Measurements from ENCODE around the gene ARID1B. TPM values are rescaled to one million over a fixed set of nuclear protein-coding genes. Genes with fewer than 3 reads are reported as not detected.
"Not testable (repeated sequence)": the region's sequence is repeated elsewhere in the genome, so short reads cannot be mapped to it uniquely, and the experiment has no call there.

The ARID1B gene
- polyA plus RNA-seq, 1 donor from 2014 or later, result 21.9 TPM

DNA sequence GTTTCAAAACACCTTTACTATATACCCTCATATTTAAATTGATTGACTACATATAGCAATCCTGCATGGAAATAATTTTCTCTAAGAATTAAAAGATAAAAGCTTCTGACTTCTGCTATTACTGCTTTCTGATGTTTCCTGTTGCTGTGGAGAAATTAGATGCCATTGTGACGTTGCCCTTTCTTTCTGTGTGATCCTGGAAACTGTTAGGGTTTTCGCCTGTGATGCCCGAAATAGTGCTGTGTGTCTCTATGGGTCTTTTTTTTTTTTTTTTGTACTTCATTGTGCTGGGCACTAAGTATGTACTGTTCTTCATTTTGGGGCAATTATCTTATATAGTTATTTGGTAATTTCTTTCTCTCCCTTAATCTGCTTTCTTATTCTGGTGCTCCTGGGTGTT is 205.0 kb downstream of the ARID1B start:
- H3K4me1 Mint-ChIP-seq, result peaks cover 61 to 83% (median 66%) of the 10 kb centered on the region in 3 donors
- peaks cover 5% of the 10 kb centered on the region for H3K36me3 Mint-ChIP-seq
- H3K9me3 Mint-ChIP-seq, result no peaks in the 10 kb centered on the region
- no peaks in the 10 kb centered on the region for H3K27me3 Mint-ChIP-seq
- peak overlapping the region in 1 of 4 donors; percentile 19 for H3K4me3 Mint-ChIP-seq
- peak overlapping the region in 2 of 3 donors; percentile 1 for H3K27ac Mint-ChIP-seq

DNA sequence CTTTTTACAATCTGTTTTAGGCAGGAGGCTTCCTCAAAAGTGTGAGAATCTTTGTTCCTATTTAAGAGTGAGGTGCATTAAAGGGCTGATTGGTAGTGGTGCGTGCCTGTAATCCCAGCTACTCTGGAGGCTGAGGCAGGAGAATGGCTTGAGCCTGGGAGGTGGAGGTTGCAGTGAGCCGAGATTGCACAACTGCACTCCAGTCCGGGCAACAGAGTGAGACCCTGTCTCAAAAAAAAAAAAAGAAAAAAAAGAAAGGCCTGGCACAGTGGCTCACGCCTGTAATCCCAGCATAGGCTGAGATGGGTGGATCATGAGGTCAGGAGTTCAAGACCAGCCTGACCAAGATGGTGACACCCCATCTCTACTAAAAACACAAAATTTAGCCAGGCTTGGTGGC is 205.7 kb downstream of the ARID1B start:
- Mint-ChIP-seq H3K4me3 (peak overlapping the region in 2 of 4 donors; percentile 31 to 47), H3K4me1 (peaks cover 58 to 81% (median 64%) of the 10 kb centered on the region in 3 donors), H3K27ac (peak overlapping the region in 2 of 3 donors; percentile 1)
- not testable (repeated sequence) for H3K36me3 Mint-ChIP-seq, H3K9me3 Mint-ChIP-seq, H3K27me3 Mint-ChIP-seq

DNA sequence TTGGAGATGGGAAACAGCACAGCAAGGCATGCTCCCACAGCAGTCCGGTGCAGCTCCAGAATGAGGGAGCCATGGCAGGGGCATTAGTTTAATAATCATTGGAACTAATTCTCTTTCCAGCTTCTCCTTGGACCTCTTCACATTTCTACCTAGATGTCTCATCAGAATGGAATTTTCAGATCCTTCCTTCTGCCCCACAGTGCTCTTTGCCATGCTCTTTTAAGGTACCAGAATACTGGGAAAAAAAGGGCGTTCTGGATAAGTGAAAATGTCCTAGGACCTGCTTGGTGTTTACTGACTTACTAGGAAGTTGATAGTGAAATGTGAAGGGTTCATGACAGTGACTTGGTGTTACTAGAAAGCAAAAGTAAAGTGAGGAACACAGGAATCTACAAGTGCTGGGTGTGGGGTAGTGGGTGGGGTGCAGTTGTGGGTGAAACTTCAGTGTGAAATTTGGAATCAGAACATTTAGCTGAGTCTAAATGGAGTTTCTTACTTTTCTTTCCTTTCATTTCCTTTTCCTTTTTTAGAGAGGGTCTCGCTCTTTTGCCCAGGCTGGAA is 207.1 kb downstream of the ARID1B start:
- Mint-ChIP-seq H3K4me3 (peak overlapping the region in 2 of 4 donors; percentile 9 to 46), H3K36me3 (peaks cover 5% of the 10 kb centered on the region), H3K9me3 (no peaks in the 10 kb centered on the region), H3K27me3 (no peaks in the 10 kb centered on the region), H3K4me1 (peaks cover 59 to 81% (median 62%) of the 10 kb centered on the region in 3 donors), H3K27ac (peak overlapping the region in 2 of 3 donors; percentile 5 to 82)

DNA sequence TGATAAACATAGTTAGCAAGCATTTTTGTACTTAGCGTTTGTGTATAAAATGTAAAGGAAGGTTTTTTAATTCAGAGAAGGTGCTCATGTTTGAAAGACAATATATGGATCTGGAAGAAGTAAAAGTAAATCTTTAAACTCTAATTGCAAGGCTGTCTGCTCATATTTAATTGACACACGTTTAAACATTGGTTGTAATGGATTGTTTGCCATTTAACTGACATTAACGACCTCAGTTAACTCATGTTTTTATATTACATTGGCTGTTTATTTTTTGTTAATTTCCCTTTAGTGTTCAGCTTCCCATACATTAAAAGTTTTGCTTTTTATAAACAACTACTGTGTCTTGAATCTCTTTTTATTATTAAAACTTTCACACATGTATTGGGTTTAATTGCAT is 208.1 kb downstream of the ARID1B start:
- Mint-ChIP-seq H3K9me3 (no peaks in the 10 kb centered on the region), H3K27ac (peak overlapping the region in 1 of 3 donors; percentile 28), H3K4me1 (peaks cover 58 to 83% (median 61%) of the 10 kb centered on the region in 3 donors), H3K4me3 (no peak overlapping the region), H3K36me3 (peaks cover 6% of the 10 kb centered on the region), H3K27me3 (no peaks in the 10 kb centered on the region)

DNA sequence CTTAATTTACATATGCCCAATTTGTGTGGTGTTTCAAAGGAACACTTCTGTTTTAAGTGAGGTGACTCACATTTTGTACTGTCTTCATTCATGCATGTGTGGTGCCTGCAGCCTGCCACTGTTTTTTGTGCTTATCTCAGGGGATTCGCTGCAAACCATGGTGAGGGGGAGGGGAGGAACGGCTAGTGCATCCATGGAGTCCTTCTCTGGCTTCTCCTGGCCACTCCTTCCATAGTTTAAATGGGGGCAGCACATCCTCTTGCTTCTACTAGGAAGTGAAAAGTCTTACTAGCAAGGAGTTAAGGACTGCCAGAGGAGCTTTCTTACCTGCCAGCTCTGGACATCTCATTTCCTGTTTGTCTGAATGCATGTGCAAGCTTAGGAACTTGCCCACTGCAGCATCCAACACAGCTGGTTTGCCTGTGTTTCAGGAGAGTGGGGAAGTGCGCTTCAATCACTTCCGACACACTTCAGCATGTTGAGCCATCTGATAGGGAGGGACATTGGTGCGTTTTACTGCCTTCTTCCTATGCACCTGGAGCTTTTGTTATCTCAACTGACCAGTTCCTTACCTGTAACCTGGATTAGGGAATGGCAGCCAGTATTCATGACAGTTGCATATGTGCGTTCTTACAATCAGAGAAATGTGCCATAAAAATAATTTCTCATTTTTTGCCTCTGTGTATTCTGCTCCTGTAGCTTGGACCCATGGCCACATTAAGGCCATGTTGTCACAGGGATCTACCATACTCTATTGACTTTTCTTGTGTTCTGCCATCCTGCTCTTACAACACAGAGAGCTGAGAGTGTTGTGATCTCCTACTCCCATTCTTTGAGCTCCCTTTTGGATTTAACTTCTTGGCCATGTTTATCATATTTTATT is 211.3 kb downstream of the ARID1B start:
- peak overlapping the region; percentile 0 to 65 (median 59) for H3K27ac Mint-ChIP-seq
- H3K27me3 Mint-ChIP-seq, result no peaks in the 10 kb centered on the region
- H3K4me1 Mint-ChIP-seq, result peaks cover 48 to 71% (median 52%) of the 10 kb centered on the region in 3 donors
- peak overlapping the region; percentile 1 to 79 (median 68) for H3K4me3 Mint-ChIP-seq
- H3K36me3 Mint-ChIP-seq, result peaks cover 2% of the 10 kb centered on the region
- no peaks in the 10 kb centered on the region for H3K9me3 Mint-ChIP-seq

DNA sequence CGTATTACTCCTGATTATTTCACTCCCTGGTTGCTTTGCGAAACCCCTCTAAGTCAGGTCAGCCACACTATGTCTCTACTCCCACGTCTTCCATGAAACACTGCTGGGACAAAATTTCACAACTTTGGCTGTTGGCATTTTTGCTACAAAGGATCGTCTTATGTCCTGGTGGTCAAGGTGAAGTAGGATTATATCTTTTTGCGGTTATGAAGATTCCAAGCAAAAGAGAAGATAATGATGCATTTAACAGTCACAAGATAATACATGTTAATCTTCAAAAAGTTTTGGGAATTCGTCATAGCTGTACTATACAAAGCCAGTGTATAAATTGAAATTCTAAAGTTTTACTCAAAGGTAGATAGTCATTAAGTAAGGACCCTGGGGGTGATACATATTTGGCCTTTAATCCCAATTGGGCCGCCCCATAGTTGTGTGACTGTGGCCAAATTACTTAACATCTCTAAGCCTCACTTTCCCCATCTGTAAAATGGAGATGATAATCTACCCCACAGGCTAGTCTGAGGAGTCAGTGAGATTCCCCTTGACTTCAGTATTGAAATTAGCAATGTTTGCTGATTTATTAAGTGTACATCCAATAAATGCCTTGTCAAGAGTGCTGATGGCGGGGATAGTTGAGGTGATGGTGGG is 212.1 kb downstream of the ARID1B start:
- Mint-ChIP-seq H3K36me3 (peaks cover 2% of the 10 kb centered on the region), H3K9me3 (no peaks in the 10 kb centered on the region), H3K4me1 (peaks cover 44 to 68% (median 51%) of the 10 kb centered on the region in 3 donors), H3K27ac (peak overlapping the region in 1 of 3 donors; percentile 65), H3K4me3 (peak overlapping the region in 2 of 4 donors; percentile 61 to 67), H3K27me3 (no peaks in the 10 kb centered on the region)

DNA sequence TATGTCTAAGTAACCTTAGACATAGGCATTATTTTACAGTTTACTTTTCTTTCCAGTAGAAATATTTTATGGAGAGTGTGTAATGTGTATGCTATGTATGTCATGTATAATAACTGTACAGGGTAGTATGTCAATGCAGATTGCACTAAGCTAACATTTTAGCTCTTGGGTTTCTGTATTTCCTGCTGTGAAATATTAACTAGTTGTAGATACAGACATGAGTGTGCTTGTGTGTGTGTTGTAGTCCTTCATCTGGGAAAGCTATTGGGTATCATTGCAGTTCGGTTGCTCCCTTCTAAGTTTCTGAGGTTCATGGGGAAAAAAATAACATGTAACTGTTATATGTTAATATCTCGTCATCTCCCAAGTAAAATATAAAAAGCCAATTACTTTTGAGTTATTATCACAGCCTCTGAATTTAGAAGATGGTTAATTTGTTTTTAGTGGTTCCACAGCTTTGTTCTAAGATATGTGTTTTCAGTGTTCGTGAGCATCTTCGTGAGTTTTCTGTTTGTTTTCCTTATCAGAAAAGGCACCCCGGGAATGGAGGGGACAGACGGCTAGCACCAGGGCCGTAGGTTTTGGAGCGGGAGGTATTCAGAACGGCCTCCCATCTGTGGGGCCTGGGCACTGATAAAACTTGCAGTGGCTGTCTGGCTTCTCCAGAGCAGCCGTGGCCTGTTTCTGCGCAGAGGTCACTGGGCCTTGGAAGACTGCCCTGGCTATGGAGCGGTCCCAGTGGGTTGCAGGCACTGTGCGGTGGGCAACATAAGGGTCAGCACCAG is 215.0 kb downstream of the ARID1B start:
- Mint-ChIP-seq H3K27me3 (no peaks in the 10 kb centered on the region), H3K4me3 (peak overlapping the region in 1 of 4 donors; percentile 7), H3K27ac (peak overlapping the region in 2 of 3 donors; percentile 27 to 65), H3K36me3 (peaks cover 2% of the 10 kb centered on the region), H3K4me1 (peaks cover 33 to 55% (median 50%) of the 10 kb centered on the region in 3 donors), H3K9me3 (no peaks in the 10 kb centered on the region)

DNA sequence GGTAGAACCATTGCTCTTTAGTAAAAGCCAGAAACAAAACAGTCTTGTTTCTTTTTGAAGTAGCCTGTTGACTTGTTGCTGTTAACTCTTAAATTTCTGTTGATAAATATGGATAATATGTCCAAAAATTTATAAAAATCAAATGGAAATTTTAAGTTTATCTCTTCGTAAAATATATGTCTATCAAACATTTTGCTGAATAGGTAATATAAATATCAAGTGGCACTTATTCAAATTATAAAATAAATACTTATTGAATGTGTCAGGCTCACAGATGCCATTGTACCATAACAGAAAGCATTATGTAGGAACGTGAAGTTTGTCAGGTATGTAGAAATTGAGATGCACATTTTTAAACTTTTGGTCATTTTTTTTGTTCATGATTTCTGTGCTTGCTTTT is 216.5 kb downstream of the ARID1B start:
- Mint-ChIP-seq H3K27ac (peak overlapping the region in 1 of 3 donors; percentile 46), H3K27me3 (no peaks in the 10 kb centered on the region), H3K4me3 (peak overlapping the region in 2 of 4 donors; percentile 55 to 85), H3K4me1 (peaks cover 23 to 44% (median 38%) of the 10 kb centered on the region in 3 donors), H3K9me3 (no peaks in the 10 kb centered on the region), H3K36me3 (peaks cover 3% of the 10 kb centered on the region)

DNA sequence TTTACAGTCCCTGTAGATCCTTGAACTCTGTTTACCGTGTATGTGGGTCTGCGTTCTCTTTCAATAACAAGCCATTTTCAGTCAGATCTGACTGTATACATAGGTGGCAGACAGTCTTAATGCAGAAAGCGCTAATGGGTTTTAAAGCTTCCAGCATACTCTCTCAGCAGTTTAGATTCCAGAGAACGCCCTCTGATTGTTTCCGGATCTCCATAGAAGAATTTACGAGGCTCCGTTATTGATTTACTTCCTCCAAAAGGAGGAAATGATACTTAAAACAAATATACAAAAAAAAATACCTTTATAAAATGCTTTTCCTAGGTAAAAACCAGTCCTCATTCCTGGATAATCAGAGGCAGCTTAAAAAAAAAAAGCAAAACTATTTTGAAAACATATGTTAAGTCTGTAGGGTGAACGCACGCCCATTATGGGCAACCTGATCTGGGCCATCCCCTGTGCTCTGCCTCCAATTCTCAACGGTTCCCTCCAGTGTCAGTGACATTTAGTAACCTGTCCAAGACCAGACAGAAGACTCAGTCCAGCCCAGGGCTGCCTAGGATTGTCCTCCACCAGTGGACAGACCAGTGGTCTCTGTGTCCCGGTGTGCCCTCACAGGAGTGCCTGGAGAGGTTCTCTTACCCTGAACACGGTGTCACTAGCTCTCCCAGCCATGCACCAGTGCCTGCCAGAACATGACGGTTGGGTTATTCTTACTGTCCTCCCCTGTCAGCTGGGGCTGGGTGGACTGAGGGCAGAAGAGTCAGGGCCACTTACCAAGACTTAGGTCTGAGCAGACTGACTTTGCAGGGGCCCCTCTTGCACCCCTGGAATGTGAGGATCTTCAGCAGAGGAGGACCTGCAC is 217.3 kb downstream of the ARID1B start:
- Mint-ChIP-seq H3K9me3 (no peaks in the 10 kb centered on the region), H3K4me1 (peaks cover 17 to 38% (median 33%) of the 10 kb centered on the region in 3 donors), H3K27ac (peak overlapping the region in 1 of 3 donors; percentile 46), H3K36me3 (peaks cover 3% of the 10 kb centered on the region), H3K27me3 (no peaks in the 10 kb centered on the region), H3K4me3 (peak overlapping the region in 3 of 4 donors; percentile 7 to 85 (median 55))

DNA sequence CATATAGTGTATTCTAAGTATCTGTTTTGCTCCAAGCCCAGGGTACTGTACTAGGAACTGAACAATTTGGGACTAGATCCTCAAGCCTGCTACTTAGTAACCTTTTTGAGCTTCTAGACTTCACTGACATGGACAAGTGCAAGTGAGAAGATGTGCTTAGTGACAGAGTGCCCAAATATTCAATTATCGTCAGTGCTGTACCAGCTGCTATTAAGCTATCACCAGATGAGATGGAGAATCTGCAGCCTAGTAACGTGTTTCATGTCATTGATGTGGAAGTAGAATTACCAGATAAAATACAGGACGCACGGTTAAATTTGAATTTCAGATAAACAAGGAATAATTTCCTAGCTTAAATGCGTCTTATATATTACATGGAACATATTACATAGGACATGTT is 218.3 kb downstream of the ARID1B start:
- H3K9me3 Mint-ChIP-seq, result no peaks in the 10 kb centered on the region

DNA sequence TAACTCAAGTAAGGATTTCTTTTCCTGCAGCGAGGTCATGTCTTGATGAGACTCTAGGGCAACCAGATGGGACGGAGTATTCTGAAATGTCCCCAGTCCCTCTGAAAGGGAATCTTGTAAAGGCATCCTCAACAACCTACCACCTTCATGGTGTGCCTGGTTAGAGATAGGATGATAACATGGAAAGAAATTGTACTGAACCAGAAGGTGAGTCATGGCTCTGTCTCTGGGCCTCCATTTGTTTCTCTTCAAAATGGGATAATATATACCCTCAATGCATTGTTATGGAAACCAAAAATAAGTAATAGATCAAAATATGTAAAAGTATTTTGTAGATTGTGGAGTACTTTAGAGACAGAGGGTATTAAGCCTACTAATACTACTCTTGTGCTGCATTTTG is 219.1 kb downstream of the ARID1B start:
- H3K4me1 Mint-ChIP-seq, result peaks cover 23 to 41% (median 34%) of the 10 kb centered on the region in 3 donors

More for the DNA sequence above, 218.3 kb downstream of the ARID1B start:
- Mint-ChIP-seq H3K36me3 (peaks cover 1% of the 10 kb centered on the region), H3K4me1 (peaks cover 23 to 41% (median 34%) of the 10 kb centered on the region in 3 donors), H3K27me3 (no peaks in the 10 kb centered on the region), H3K27ac (no peak overlapping the region), H3K4me3 (no peak overlapping the region)

DNA sequence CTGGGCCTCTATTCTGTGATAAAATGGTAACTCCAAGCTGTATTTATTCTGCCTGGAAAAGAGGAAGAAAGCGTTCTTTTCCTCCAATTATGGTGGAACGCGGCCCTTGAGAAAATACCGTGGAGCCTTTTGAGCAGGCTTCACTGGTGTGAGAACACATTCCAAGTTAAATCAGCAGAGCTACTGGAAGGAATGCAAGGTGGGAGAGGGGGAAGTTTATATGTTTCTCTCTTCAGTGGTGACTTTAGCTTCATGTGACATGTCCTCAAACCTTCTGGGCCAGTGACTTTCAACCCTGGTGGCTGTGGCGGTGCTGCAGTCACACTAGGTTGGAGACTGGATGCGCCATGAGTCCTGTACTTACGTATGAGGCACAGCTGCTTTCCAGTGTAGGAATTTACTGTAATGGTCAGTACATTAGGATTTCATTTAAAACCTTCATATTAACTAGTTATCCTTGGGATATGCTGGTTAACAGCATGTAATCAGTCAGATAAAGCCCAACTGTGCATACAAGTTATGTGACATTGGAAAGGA is 221.7 kb downstream of the ARID1B start:
- H3K36me3 Mint-ChIP-seq, result peaks cover 1% of the 10 kb centered on the region
- no peaks in the 10 kb centered on the region for H3K9me3 Mint-ChIP-seq
- no peaks in the 10 kb centered on the region for H3K27me3 Mint-ChIP-seq
- H3K27ac Mint-ChIP-seq, result no peak overlapping the region
- no peak overlapping the region for H3K4me3 Mint-ChIP-seq
- peaks cover 28 to 49% (median 35%) of the 10 kb centered on the region in 3 donors for H3K4me1 Mint-ChIP-seq

More for the DNA sequence above, 219.1 kb downstream of the ARID1B start:
- H3K9me3 Mint-ChIP-seq, result no peaks in the 10 kb centered on the region
- no peaks in the 10 kb centered on the region for H3K27me3 Mint-ChIP-seq
- H3K4me3 Mint-ChIP-seq, result no peak overlapping the region
- H3K27ac Mint-ChIP-seq, result no peak overlapping the region
- H3K36me3 Mint-ChIP-seq, result peaks cover 1% of the 10 kb centered on the region

DNA sequence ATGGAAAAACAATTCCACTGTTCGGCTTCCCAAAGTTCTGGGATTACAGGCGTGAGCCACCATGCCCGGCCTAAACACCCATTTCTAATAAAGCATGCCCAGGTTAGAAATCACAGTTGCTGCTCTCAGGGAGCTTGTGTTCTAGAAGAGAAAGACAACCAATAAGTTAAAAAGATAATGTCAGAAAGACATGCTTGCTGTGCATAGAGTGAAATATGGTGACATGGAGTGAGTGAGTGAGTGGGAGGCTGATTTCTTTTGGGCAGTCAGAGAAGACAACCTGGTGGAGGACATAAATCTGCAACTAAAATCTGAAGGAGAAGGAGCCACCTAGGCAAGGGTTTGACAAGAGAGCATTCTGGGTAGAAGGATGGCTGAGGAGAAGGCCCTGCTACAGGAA is 222.6 kb downstream of the ARID1B start:
- H3K27ac Mint-ChIP-seq, result peak overlapping the region in 1 of 3 donors; percentile 90

More for the DNA sequence above, 222.6 kb downstream of the ARID1B start:
- Mint-ChIP-seq H3K27me3 (no peaks in the 10 kb centered on the region), H3K9me3 (no peaks in the 10 kb centered on the region), H3K4me3 (no peak overlapping the region), H3K36me3 (peaks cover 1% of the 10 kb centered on the region), H3K4me1 (peaks cover 25 to 44% (median 31%) of the 10 kb centered on the region in 3 donors)

Data from IgD-negative memory B cell (primary cell).